Upper lobe of left lung (tissue), 6 donors: ENCODE data around the gene CYTH3. TPM values are rescaled to one million over a fixed set of nuclear protein-coding genes. Genes with fewer than 3 reads are reported as not detected.
A peak's percentile ranks its signal among the peaks of the same experiment; 100 is the strongest.

ENCODE experiments used
- ATAC-seq, 2 donors: fragments of 200-7000 bp; cut with Tn5 transposase; one replicate each; pipeline ENCODE4 v1.9.1; 2022; ENCODE audit warnings: mild to moderate bottlenecking in 2 of 2, moderate library complexity in 2 of 2; ENCODE audit not compliant: low FRiP score in 2 of 2
- DNase-seq, 2 donors: peaks; one replicate each; pipeline ENCODE4 v3.0.0-alpha.2; 2019 to 2020
- H3K27ac ChIP-seq, 4 donors: fragments of 200-600 bp; sonication (generic); one replicate each; pipeline ENCODE4 v1.5.1; 2016 to 2019
- H3K27me3 ChIP-seq, 4 donors: fragments of 200-600 bp; sonication (generic); one replicate each; pipeline ENCODE4 v1.5.1; 2017 to 2019
- H3K36me3 ChIP-seq, 4 donors: fragments of 200-600 bp; sonication (generic); one replicate each; pipeline ENCODE4 v1.5.1; 2016 to 2019
- H3K4me1 ChIP-seq, 4 donors: fragments of 200-600 bp; sonication (generic); one replicate each; pipeline ENCODE4 v1.5.1; 2018 to 2019
- H3K4me3 ChIP-seq, 4 donors: fragments of 200-600 bp; sonication (generic); one replicate each; pipeline ENCODE4 v1.5.1; 2017 to 2019; ENCODE audit warnings: mild to moderate bottlenecking in 2 of 4, moderate library complexity in 1 of 4
- H3K9me3 ChIP-seq, 4 donors: fragments of 200-600 bp; sonication (generic); one replicate each; pipeline ENCODE4 v1.5.1; 2018 to 2019
- EP300 ChIP-seq, 4 donors: sonication (generic); formaldehyde crosslinking; IDR thresholded peaks; one replicate each; pipeline ENCODE4 v1.5.1; 2017; ENCODE audit warnings: antibody characterized with exemption in 4 of 4, control low read depth in 2 of 4
- POLR2A ChIP-seq, 4 donors: fragments of 450-650 bp; IDR thresholded peaks; one replicate each; pipeline ENCODE4 v1.5.1; 2016 to 2017; ENCODE audit warnings: antibody characterized with exemption in 4 of 4, mild to moderate bottlenecking in 2 of 4
- POLR2AphosphoS5 ChIP-seq, 2 donors: sonication (generic); formaldehyde crosslinking; IDR thresholded peaks; one replicate each; pipeline ENCODE4 v1.5.1; 2017; ENCODE audit warnings: antibody characterized with exemption in 2 of 2
- WGBS, 2 donors: methylation state at CpG; one replicate each; pipeline ENCODE4 v1.1.5; 2017 to 2018; 5-methylcytosine and 5-hydroxymethylcytosine counted together
- total RNA-seq, 6 donors: library from RNA; depleted of rRNA in 4 of 6; stranded (reverse); fragments of >200 nt in 4 of 6; gene quantifications; one replicate each; pipeline versions ENCODE4 v1.1.0 to v1.2.1, GENCODE V29; 2016 to 2021
- TF ChIP-seq, protein P1 (sequence below), 6 experiments: fragments of 450-650 bp in 4 of 6; fragments of 200-600 bp in 2 of 6; sonication (generic) in 2 of 6; IDR thresholded peaks; one replicate each; pipeline ENCODE4 v1.5.1; 2016 to 2019; ENCODE audit warnings: antibody characterized with exemption in 6 of 6
- donor health status: DM: no; HTN: no; CAD: no; lungs with moderate emphysema.
- donor health status: DM: no; HTN: yes; CAD: no; lungs with severe emphysema.

Gene CYTH3
- total RNA-seq, 6 donors from 2014 or later: 24.2 to 76.5 (median 32.9) TPM

DNA sequence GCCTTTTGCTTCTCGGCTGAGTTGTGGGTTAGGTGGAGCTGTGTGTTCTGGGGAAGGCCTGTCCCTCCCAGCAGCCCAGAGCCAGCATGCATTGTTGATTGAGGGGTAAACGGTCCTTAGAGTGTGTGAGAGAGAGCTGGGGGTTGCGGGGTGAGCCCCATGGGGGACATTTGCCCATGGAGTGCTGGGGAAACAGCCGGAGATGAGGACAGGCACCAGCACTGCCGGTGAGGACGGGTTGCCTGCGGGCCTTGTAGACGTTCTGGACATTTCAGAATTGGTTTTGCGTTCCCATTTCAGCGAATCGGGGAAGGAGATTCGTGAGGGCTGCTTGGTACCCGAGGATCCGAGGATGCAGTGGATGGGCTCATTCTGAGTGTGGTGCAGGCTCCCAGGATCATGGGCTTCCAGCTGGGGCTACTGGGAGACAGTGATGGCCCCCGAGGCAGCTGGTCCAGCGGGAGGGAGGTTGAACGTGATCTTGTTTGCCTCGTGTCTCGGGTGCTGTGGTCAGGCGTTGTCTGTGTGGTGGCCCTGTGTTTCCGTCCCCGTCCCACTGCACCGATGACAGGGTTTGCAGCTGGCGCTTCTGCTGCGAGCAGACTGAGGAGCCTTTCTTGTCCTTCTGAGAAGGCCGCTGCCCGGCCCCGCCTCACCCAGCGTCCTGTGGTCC, 113.9 kb downstream of the CYTH3 start:
- H3K4me3 ChIP-seq: no peak overlapping the region
- TF ChIP-seq POLR2A (IDR thresholded peaks at IDR 0.05): no peak
- TF ChIP-seq, protein P1, sequence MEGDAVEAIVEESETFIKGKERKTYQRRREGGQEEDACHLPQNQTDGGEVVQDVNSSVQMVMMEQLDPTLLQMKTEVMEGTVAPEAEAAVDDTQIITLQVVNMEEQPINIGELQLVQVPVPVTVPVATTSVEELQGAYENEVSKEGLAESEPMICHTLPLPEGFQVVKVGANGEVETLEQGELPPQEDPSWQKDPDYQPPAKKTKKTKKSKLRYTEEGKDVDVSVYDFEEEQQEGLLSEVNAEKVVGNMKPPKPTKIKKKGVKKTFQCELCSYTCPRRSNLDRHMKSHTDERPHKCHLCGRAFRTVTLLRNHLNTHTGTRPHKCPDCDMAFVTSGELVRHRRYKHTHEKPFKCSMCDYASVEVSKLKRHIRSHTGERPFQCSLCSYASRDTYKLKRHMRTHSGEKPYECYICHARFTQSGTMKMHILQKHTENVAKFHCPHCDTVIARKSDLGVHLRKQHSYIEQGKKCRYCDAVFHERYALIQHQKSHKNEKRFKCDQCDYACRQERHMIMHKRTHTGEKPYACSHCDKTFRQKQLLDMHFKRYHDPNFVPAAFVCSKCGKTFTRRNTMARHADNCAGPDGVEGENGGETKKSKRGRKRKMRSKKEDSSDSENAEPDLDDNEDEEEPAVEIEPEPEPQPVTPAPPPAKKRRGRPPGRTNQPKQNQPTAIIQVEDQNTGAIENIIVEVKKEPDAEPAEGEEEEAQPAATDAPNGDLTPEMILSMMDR (IDR thresholded peaks at IDR 0.05): no peak
- no peak for TF ChIP-seq EP300 (IDR thresholded peaks at IDR 0.05)
- TF ChIP-seq POLR2AphosphoS5 (IDR thresholded peaks at IDR 0.05): no peak
- DNase-seq (peak in 1 of 2 donors; percentile 71), ATAC-seq (no peak)
- H3K36me3 ChIP-seq: peaks cover 12 to 92% (median 51%) of the 10 kb centered on the region in 4 donors
- H3K4me1 ChIP-seq: peaks cover 0 to 10% (median 0%) of the 10 kb centered on the region in 4 donors
- no peaks in the 10 kb centered on the region for H3K9me3 ChIP-seq
- H3K27me3 ChIP-seq: no peaks in the 10 kb centered on the region
- 90 to 93% methylated on average over 28 to 29 of the region's 29 CpGs for WGBS, 2 donors
- peak overlapping the region in 1 of 4 donors; percentile 26 for H3K27ac ChIP-seq

DNA sequence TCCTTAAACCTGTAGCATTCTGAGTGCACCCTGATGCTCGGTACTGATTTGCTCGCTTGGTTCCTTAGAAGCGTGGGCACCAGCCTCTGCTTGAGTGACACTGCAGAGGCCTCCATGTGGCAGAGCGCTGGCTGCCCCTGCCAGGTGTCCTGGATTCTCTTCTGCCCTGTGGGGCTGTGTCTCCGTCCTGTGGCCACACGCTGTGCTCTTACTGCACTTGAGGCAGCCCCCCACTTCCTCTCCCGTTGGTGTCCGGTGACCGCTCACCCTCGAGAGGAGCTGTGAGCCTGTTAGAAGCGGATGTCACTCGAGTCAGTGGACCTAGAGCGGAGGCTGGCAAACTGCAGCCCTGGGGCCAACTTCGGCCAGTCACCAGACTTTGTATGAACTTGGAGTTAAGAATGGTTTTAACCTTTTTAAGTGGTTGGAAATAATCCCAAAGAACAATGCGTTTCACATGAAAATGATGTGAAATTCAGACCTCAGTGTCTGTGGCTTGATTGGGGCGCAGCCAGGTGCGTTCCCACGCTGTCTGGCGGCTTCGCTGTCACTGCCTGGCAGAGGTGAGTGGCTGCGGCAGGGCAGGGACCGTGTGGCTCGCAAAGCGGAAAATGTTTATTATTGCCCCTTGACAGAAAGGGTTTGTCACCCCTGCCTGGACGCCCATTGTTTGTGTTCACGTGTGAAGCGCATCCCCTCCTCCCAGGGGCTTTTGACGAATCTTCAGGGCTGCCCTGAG, 114.6 kb downstream of the CYTH3 start:
- no peaks in the 10 kb centered on the region for H3K27me3 ChIP-seq
- peaks cover 0 to 10% (median 0%) of the 10 kb centered on the region in 4 donors for H3K4me1 ChIP-seq
- peak overlapping the region in 1 of 4 donors; percentile 26 for H3K27ac ChIP-seq
- no peak overlapping the region for H3K4me3 ChIP-seq
- TF ChIP-seq EP300 (IDR thresholded peaks at IDR 0.05) (no peak), POLR2A (IDR thresholded peaks at IDR 0.05) (no peak), POLR2AphosphoS5 (IDR thresholded peaks at IDR 0.05) (no peak)
- TF ChIP-seq, protein P1 (IDR thresholded peaks at IDR 0.05): no peak
- H3K9me3 ChIP-seq: no peaks in the 10 kb centered on the region
- peak in 1 of 2 donors; percentile 39 for DNase-seq
- 87 to 93% methylated on average over 22 to 28 of the region's 28 CpGs for WGBS, 2 donors
- ATAC-seq: no peak
- H3K36me3 ChIP-seq: peaks cover 13 to 91% (median 52%) of the 10 kb centered on the region in 4 donors

DNA sequence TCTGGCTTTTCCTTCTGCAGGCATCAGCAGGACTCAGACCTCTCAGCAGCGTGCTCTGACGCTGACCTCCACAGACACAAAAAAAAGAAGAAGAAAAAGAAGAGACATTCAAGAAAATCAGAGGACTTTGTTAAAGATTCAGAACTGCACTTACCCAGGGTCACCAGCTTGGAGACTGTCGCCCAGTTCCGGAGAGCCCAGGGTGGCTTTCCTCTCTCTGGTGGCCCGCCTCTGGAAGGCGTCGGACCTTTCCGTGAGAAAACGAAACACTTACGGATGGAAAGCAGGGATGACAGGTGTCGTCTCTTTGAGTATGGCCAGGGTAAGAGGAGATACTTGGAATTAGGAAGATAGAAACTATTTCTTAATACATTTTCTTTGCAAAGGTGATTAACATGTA, 115.7 kb downstream of the CYTH3 start:
- ATAC-seq (no peak), DNase-seq (no peak)
- Histone ChIP-seq H3K36me3 (peaks cover 13 to 91% (median 58%) of the 10 kb centered on the region in 4 donors), H3K4me1 (peaks cover 0 to 10% (median 0%) of the 10 kb centered on the region in 4 donors), H3K27me3 (no peaks in the 10 kb centered on the region), H3K27ac (no peak overlapping the region), H3K4me3 (no peak overlapping the region), H3K9me3 (no peaks in the 10 kb centered on the region)
- 91 to 95% methylated on average over 11 of the region's 11 CpGs for WGBS, 2 donors
- TF ChIP-seq, protein P1 (IDR thresholded peaks at IDR 0.05): no peak
- TF ChIP-seq POLR2AphosphoS5 (IDR thresholded peaks at IDR 0.05) (no peak), POLR2A (IDR thresholded peaks at IDR 0.05) (no peak), EP300 (IDR thresholded peaks at IDR 0.05) (no peak)

DNA sequence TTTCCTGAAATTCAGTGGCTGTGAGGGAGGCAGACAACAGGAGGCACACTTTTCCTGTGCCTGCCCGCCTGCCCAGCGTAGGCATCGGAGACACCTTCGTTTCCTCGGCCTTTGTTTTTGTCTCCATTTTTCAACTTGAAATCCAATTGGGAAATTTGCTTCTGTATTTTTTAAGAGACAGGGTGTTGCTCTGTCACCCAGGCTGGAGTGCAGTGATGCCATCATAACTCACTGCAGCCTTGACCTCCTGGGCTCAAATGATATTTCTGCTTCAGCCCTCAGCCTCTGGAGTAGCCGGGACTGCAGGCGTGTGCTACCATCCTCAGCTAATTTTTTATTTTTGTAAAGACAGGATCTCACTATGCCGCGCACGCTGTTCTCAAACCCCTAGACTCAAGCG, 116.8 kb downstream of the CYTH3 start:
- Histone ChIP-seq H3K36me3 (peaks cover 18 to 92% (median 69%) of the 10 kb centered on the region in 4 donors), H3K9me3 (no peaks in the 10 kb centered on the region), H3K27ac (no peak overlapping the region), H3K4me3 (no peak overlapping the region), H3K27me3 (no peaks in the 10 kb centered on the region), H3K4me1 (peaks cover 0 to 8% (median 0%) of the 10 kb centered on the region in 4 donors)
- TF ChIP-seq, protein P1 (IDR thresholded peaks at IDR 0.05): no peak
- 98 to 99% methylated on average over 11 of the region's 11 CpGs for WGBS, 2 donors
- no peak for ATAC-seq
- no peak for DNase-seq
